NB4 (cell line): ENCODE results near the gene TRIM28.

ENCODE experiments used
- CTCF ChIP-seq: IDR thresholded peaks from one replicate; pipeline ENCODE4 v1.5.1; 2012; ENCODE audit warnings: low read depth, low read length
- MAX ChIP-seq: IDR thresholded peaks from 2 replicates; pipeline ENCODE4 v1.6.1; 2011; ENCODE audit warnings: low read depth, low read length
- POLR2A ChIP-seq: IDR thresholded peaks from 2 replicates; pipeline ENCODE4 v1.6.1; 2011; ENCODE audit warnings: mild to moderate bottlenecking; ENCODE audit not compliant: insufficient read length; ENCODE audit errors: extremely low read depth

DNA sequence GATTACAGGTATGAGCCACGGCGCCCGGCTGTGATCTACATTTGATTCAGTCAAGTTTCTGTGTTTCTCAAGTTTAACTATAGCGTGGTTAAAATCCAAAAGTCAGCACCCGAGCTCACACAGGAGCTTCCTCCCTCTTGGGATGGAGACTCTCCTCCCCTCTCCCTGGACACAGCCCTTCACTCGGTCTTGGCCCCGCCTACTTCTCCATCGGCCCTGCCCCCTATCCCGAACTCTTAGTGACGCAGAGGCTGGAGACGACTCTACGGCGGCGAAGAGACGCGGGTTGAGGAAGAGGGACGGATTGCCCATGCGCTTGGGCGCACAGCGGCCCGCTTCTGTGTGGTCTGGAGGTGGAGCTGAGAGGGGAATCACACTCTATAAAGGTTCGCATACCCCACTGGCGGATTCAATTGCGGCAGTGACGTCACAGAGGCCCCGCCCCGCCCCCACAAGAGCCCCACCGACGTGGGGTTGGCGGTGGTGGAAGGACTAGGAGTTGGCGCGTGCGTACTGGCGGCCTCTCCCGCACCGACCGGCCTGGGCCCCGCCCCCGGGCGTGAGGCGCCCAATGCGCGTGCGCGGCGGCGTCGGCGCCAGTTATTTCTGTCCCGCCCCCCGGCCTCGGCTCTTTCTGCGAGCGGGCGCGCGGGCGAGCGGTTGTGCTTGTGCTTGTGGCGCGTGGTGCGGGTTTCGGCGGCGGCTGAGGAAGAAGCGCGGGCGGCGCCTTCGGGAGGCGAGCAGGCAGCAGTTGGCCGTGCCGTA lies at the start of gene TRIM28:
- TF ChIP-seq POLR2A, result peak; percentile 99
- no peak for TF ChIP-seq CTCF
- peak; percentile 48 for TF ChIP-seq MAX
